HEK293 (cell line): Measurements from ENCODE around the gene BTRC.

ENCODE experiments used
- CTCF ChIP-seq: fragments of 450-650 bp; formaldehyde crosslinking; IDR thresholded peaks from 2 replicates; pipeline ENCODE4 v1.5.1; 2016; ENCODE audit warnings: missing biosample characterization, missing genetic modification characterization
- TCF7L2 ChIP-seq: IDR thresholded peaks from 2 replicates; pipeline ENCODE4 v1.6.1; 2011; ENCODE audit warnings: low read depth, mild to moderate bottlenecking, inconsistent platforms, low read length, moderate library complexity, borderline replicate concordance
- ZBTB8A ChIP-seq: fragments of 450-650 bp; formaldehyde crosslinking; IDR thresholded peaks from 2 replicates; pipeline ENCODE4 v1.5.1; 2016; ENCODE audit warnings: missing biosample characterization, missing genetic modification characterization
- ZNF121 ChIP-seq: fragments of 450-650 bp; formaldehyde crosslinking; IDR thresholded peaks from 2 replicates; pipeline ENCODE4 v1.5.1; 2016; ENCODE audit warnings: missing biosample characterization, missing genetic modification characterization
- ZNF2 ChIP-seq: fragments of 450-650 bp; formaldehyde crosslinking; IDR thresholded peaks from 2 replicates; pipeline ENCODE4 v1.5.1; 2016; ENCODE audit warnings: missing biosample characterization, missing genetic modification characterization
- ZNF214 ChIP-seq: fragments of 450-650 bp; formaldehyde crosslinking; IDR thresholded peaks from 2 replicates; pipeline ENCODE4 v1.5.1; 2017; ENCODE audit warnings: missing biosample characterization, mild to moderate bottlenecking, missing genetic modification characterization, borderline replicate concordance
- ZNF274 ChIP-seq, 2 experiments: fragments of 200-500 bp in 1 of 2; fragments of 450-650 bp in 1 of 2; sonication (Bioruptor generic) in 1 of 2; formaldehyde crosslinking in 1 of 2; IDR thresholded peaks; 2 replicates each; pipeline versions ENCODE4 v1.5.1 to v1.6.1; 2014 to 2016; ENCODE audit warnings: borderline replicate concordance in 1 of 2, inconsistent platforms in 1 of 2, low read length in 1 of 2, missing biosample characterization in 1 of 2, missing genetic modification characterization in 1 of 2
- ZNF292 ChIP-seq: fragments of 450-650 bp; formaldehyde crosslinking; IDR thresholded peaks from 2 replicates; pipeline ENCODE4 v1.5.1; 2016; ENCODE audit warnings: low read depth, missing biosample characterization, missing genetic modification characterization, borderline replicate concordance
- ZNF416 ChIP-seq: fragments of 450-650 bp; formaldehyde crosslinking; IDR thresholded peaks from 2 replicates; pipeline ENCODE4 v1.5.1; 2016; ENCODE audit warnings: missing biosample characterization, missing genetic modification characterization

DNA sequence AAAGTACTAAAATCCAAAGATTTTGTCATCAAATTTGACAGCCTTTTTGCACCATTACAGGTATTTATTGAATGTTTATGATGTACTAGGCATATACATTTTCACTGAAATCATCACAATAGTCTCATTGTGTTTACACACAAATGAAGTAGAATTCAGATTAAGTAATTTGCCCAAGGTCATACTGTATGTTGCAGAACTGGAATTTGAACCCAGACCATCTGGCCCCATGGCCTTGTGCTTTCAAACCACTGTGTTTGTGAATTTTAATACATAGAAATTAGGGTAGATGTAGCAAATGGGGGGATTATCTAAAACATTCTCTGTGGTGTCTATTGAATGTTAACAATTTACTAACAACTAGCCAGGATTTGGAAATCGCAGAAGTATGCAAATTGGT, 139.3 kb downstream of the BTRC start:
- TF ChIP-seq ZNF416: no peak
- TF ChIP-seq ZNF121 (tag by site-specific recombination): no peak
- TF ChIP-seq ZNF274 (IDR thresholded peaks at IDR 0.05; ENCODE audit: low read length): no peak
- no peak for TF ChIP-seq ZNF274 (tag by site-specific recombination; IDR thresholded peaks at IDR 0.05; ENCODE audit: borderline replicate concordance)
- TF ChIP-seq ZNF292 (tag by site-specific recombination): no peak
- TF ChIP-seq ZNF2: no peak
- TF ChIP-seq CTCF (tag by site-specific recombination): no peak
- TF ChIP-seq ZNF214 (tag by site-specific recombination): no peak
- no peak for TF ChIP-seq ZBTB8A (tag by site-specific recombination)
- TF ChIP-seq TCF7L2: no peak
